HCT116 (cell line): ENCODE data around the gene RFPL2.

Experiments used
- EZH2 ChIP-seq: fragments of 200-600 bp; sonication (generic); IDR thresholded peaks from 2 replicates; pipeline ENCODE4 v1.6.1; 2017; ENCODE audit warnings: antibody characterized with exemption, mixed run types
- FOSL1 ChIP-seq: IDR thresholded peaks from 2 replicates; pipeline ENCODE4 v1.6.1; 2012; ENCODE audit warnings: low read depth
- JUND ChIP-seq: IDR thresholded peaks from 2 replicates; pipeline ENCODE4 v1.6.1; 2012
- POLR2A ChIP-seq: IDR thresholded peaks from 2 replicates; pipeline ENCODE4 v1.7.0; 2011; ENCODE audit warnings: borderline replicate concordance; ENCODE audit not compliant: insufficient read depth, insufficient read length; ENCODE audit errors: extremely low read depth
- POLR2AphosphoS5 ChIP-seq: IDR thresholded peaks from 2 replicates; pipeline ENCODE4 v1.6.1; 2011; ENCODE audit warnings: mild to moderate bottlenecking, low read depth, low read length, moderate library complexity
- RAD21 ChIP-seq: IDR thresholded peaks from 2 replicates; pipeline ENCODE4 v1.6.1; 2012; ENCODE audit warnings: low read depth, mild to moderate bottlenecking
- SRF ChIP-seq: IDR thresholded peaks from 2 replicates; pipeline ENCODE4 v1.6.1; 2012; ENCODE audit warnings: low read depth
- YY1 ChIP-seq: IDR thresholded peaks from 2 replicates; pipeline ENCODE4 v1.6.1; 2011; ENCODE audit warnings: low read length, low read depth, moderate library complexity, mild to moderate bottlenecking; ENCODE audit not compliant: insufficient replicate concordance; ENCODE audit errors: extremely low read depth
- ZFX ChIP-seq: fragments of 450-650 bp; IDR thresholded peaks from 2 replicates; pipeline ENCODE4 v1.6.1; 2017
- TF ChIP-seq, protein P1 (sequence below), 3 experiments: fragments of 200-600 bp in 1 of 3; sonication (generic) in 1 of 3; IDR thresholded peaks in 2 of 3; conservative IDR thresholded peaks in 1 of 3; 2 replicates each; pipeline ENCODE4 v1.5.1; 2012 to 2017; ENCODE audit warnings: low read depth in 2 of 3, low read length in 2 of 3, antibody characterized with exemption in 1 of 3, borderline replicate concordance in 1 of 3, control low read depth in 1 of 3, mild to moderate bottlenecking in 1 of 3, mixed read lengths in 1 of 3, mixed run types in 1 of 3, moderate library complexity in 1 of 3; ENCODE audit not compliant: insufficient read depth in 1 of 3

GRCh38 chr22:32175683-32176644, 28.9 kb downstream of the RFPL2 start:
- TF ChIP-seq POLR2A, result no peak
- no peak for TF ChIP-seq EZH2
- TF ChIP-seq RAD21, result no peak
- no peak for TF ChIP-seq YY1
- TF ChIP-seq, protein P1, sequence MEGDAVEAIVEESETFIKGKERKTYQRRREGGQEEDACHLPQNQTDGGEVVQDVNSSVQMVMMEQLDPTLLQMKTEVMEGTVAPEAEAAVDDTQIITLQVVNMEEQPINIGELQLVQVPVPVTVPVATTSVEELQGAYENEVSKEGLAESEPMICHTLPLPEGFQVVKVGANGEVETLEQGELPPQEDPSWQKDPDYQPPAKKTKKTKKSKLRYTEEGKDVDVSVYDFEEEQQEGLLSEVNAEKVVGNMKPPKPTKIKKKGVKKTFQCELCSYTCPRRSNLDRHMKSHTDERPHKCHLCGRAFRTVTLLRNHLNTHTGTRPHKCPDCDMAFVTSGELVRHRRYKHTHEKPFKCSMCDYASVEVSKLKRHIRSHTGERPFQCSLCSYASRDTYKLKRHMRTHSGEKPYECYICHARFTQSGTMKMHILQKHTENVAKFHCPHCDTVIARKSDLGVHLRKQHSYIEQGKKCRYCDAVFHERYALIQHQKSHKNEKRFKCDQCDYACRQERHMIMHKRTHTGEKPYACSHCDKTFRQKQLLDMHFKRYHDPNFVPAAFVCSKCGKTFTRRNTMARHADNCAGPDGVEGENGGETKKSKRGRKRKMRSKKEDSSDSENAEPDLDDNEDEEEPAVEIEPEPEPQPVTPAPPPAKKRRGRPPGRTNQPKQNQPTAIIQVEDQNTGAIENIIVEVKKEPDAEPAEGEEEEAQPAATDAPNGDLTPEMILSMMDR (IDR thresholded peaks at IDR 0.05 in 2 of 3, conservative IDR thresholded peaks at IDR 0.05 in 1 of 3; ENCODE audit: borderline replicate concordance in 1 of 3, insufficient read depth in 1 of 3, low read depth in 2 of 3, low read length in 2 of 3), result no peak
- TF ChIP-seq ZFX, result no peak
- no peak for TF ChIP-seq JUND
- no peak for TF ChIP-seq FOSL1
- TF ChIP-seq SRF, result no peak
- no peak for TF ChIP-seq POLR2AphosphoS5
